Loucy (cell line): Measurements from ENCODE around the gene COG1.

Experiments used
- H2AFZ ChIP-seq: fragments of 200-600 bp; sonication (generic); 2 replicates; pipeline ENCODE4 v1.6.0; 2016; ENCODE audit warnings: antibody characterized with exemption, mild to moderate bottlenecking, low read length, moderate library complexity
- H3F3A ChIP-seq: fragments of 200-600 bp; 2 replicates; pipeline ENCODE4 v1.6.0; 2016; ENCODE audit warnings: antibody characterized with exemption, low read depth, mild to moderate bottlenecking
- H3K27me3 ChIP-seq: fragments of 200-600 bp; sonication (generic); 2 replicates; pipeline ENCODE4 v1.6.1; 2014; ENCODE audit warnings: low read length, mild to moderate bottlenecking; ENCODE audit not compliant: insufficient read depth, poor library complexity, severe bottlenecking
- H3K36me3 ChIP-seq: fragments of 200-600 bp; sonication (generic); 2 replicates; pipeline ENCODE4 v1.6.1; 2016; ENCODE audit warnings: low read length; ENCODE audit not compliant: insufficient read depth
- H3K4me1 ChIP-seq: fragments of 200-600 bp; sonication (generic); 2 replicates; pipeline ENCODE4 v1.5.1; 2014; ENCODE audit warnings: low read length, mild to moderate bottlenecking; ENCODE audit not compliant: insufficient read depth, poor library complexity, severe bottlenecking
- H3K4me2 ChIP-seq: fragments of 200-600 bp; sonication (generic); 2 replicates; pipeline ENCODE4 v1.6.0; 2014; ENCODE audit warnings: antibody characterized with exemption, low read length, low read depth, mild to moderate bottlenecking; ENCODE audit not compliant: poor library complexity, severe bottlenecking
- H3K4me3 ChIP-seq: fragments of 200-600 bp; sonication (generic); 2 replicates; pipeline ENCODE4 v1.5.1; 2014; ENCODE audit warnings: low read length, mild to moderate bottlenecking, mixed read lengths; ENCODE audit not compliant: poor library complexity, severe bottlenecking
- H3K79me2 ChIP-seq: fragments of 200-600 bp; sonication (generic); 2 replicates; pipeline ENCODE4 v1.6.1; 2014; ENCODE audit warnings: low read length; ENCODE audit not compliant: insufficient read depth
- H3K9ac ChIP-seq: fragments of 200-600 bp; sonication (generic); 2 replicates; pipeline ENCODE4 v1.6.0; 2014; ENCODE audit warnings: mild to moderate bottlenecking, low read depth, low read length, moderate library complexity; ENCODE audit not compliant: poor library complexity, severe bottlenecking
- H3K9me2 ChIP-seq: fragments of 200-600 bp; sonication (generic); replicated peaks from 2 replicates; pipeline ENCODE4 v1.6.1; 2016; ENCODE audit warnings: low read depth, low read length, mixed read lengths
- H3K9me3 ChIP-seq: fragments of 200-600 bp; sonication (generic); 2 replicates; pipeline ENCODE4 v1.6.1; 2014; ENCODE audit warnings: mild to moderate bottlenecking, antibody characterized with exemption, low read length, low read depth; ENCODE audit not compliant: insufficient read depth
- H4K20me1 ChIP-seq: fragments of 200-600 bp; sonication (generic); 2 replicates; pipeline ENCODE4 v1.6.0; 2014; ENCODE audit warnings: antibody characterized with exemption, low read length, mild to moderate bottlenecking; ENCODE audit not compliant: insufficient read depth, poor library complexity, severe bottlenecking
- EZH2phosphoT487 ChIP-seq: fragments of 200-600 bp; IDR thresholded peaks from 2 replicates; pipeline ENCODE4 v1.6.1; 2018; ENCODE audit warnings: antibody characterized with exemption, mild to moderate bottlenecking, moderate library complexity, borderline replicate concordance
- TF ChIP-seq, protein P1 (sequence below): fragments of 200-600 bp; sonication (generic); conservative IDR thresholded peaks from 2 replicates; pipeline ENCODE4 v1.5.1; 2014; ENCODE audit warnings: mild to moderate bottlenecking, antibody characterized with exemption, low read length

The COG1 gene

GRCh38 chr17:73157521-73157890 is 35.3 kb upstream of the COG1 start:
- no peak overlapping the region for H3K9ac ChIP-seq
- H3K27me3 ChIP-seq: no peaks in the 10 kb centered on the region
- H3F3A ChIP-seq: no peaks in the 10 kb centered on the region
- H3K36me3 ChIP-seq: no peaks in the 10 kb centered on the region
- H3K9me3 ChIP-seq: no peaks in the 10 kb centered on the region
- H3K79me2 ChIP-seq: no peaks in the 10 kb centered on the region
- H3K4me3 ChIP-seq: no peak overlapping the region
- H3K4me2 ChIP-seq: no peak overlapping the region
- no peaks in the 10 kb centered on the region for H3K4me1 ChIP-seq
- H4K20me1 ChIP-seq: no peaks in the 10 kb centered on the region
- H3K9me2 ChIP-seq: no peaks in the 10 kb centered on the region
- TF ChIP-seq EZH2phosphoT487: no peak
- TF ChIP-seq, protein P1, sequence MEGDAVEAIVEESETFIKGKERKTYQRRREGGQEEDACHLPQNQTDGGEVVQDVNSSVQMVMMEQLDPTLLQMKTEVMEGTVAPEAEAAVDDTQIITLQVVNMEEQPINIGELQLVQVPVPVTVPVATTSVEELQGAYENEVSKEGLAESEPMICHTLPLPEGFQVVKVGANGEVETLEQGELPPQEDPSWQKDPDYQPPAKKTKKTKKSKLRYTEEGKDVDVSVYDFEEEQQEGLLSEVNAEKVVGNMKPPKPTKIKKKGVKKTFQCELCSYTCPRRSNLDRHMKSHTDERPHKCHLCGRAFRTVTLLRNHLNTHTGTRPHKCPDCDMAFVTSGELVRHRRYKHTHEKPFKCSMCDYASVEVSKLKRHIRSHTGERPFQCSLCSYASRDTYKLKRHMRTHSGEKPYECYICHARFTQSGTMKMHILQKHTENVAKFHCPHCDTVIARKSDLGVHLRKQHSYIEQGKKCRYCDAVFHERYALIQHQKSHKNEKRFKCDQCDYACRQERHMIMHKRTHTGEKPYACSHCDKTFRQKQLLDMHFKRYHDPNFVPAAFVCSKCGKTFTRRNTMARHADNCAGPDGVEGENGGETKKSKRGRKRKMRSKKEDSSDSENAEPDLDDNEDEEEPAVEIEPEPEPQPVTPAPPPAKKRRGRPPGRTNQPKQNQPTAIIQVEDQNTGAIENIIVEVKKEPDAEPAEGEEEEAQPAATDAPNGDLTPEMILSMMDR: no peak
- no peak overlapping the region for H2AFZ ChIP-seq

DNA sequence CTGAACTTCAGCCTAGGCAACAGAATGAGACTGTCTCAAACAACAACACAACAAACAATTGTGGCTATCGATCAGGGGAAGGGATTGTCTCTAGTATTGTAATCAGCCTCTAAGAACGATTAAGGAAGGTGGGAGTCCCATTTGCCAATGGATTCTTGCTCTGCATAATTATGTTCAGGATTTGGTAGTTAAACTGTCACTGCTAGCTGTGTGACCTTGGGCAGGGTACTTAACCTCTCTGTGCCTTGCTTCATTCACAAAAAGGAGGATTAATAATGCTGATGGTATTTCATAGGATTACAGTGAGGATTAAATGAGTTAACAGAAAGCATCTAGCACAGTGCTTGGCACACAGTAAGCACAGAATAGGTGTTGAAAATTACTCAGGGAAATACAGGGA is 34.7 kb upstream of the COG1 start:
- Histone ChIP-seq H3F3A (no peaks in the 10 kb centered on the region), H2AFZ (no peak overlapping the region), H3K9me2 (no peaks in the 10 kb centered on the region), H3K79me2 (no peaks in the 10 kb centered on the region), H3K9ac (no peak overlapping the region), H4K20me1 (no peaks in the 10 kb centered on the region), H3K9me3 (no peaks in the 10 kb centered on the region), H3K4me3 (no peak overlapping the region), H3K4me1 (no peaks in the 10 kb centered on the region), H3K4me2 (no peak overlapping the region), H3K36me3 (no peaks in the 10 kb centered on the region), H3K27me3 (no peaks in the 10 kb centered on the region)
- no peak for TF ChIP-seq EZH2phosphoT487
- TF ChIP-seq, protein P1: no peak

DNA sequence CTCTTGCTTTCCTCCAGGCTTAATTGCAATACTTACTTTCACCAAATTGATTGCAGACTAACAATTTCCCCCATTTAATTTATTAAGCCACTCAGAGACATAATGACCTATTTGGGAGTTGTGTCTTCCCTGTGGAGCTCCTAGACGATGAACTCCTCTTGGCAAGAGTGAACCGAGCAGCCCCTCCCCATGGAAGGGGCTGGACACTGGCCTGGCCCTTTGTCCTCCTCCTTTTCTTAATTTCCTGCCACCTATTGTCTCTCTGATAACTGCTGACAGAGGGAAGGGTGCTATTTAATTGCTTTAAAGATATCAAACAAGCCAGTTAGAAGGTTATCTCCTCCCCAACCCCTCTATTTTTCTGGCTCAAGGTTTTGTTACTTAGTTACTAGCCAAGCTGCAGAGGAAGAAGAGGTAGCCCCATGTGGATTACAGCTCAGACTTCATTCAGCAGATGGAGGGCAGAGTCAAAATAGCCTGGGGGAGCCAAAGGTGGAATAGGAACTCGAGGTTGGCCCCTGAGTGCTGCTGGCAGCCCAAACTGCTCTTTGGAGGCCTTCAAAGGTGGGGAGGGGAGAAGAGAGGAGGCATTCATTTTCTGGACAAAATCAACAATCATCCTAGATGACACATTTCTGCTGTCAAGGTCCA is 31.8 kb upstream of the COG1 start:
- Histone ChIP-seq H3K4me3 (no peak overlapping the region), H2AFZ (no peak overlapping the region), H3K79me2 (no peaks in the 10 kb centered on the region), H4K20me1 (no peaks in the 10 kb centered on the region), H3K9me2 (no peaks in the 10 kb centered on the region), H3K27me3 (no peaks in the 10 kb centered on the region), H3K4me2 (no peak overlapping the region), H3K36me3 (no peaks in the 10 kb centered on the region), H3K9ac (no peak overlapping the region), H3F3A (no peaks in the 10 kb centered on the region), H3K4me1 (no peaks in the 10 kb centered on the region), H3K9me3 (no peaks in the 10 kb centered on the region)
- no peak for TF ChIP-seq EZH2phosphoT487
- TF ChIP-seq, protein P1: no peak
